Calu3 (cell line): ENCODE results near the gene PRKCA. TPM values are rescaled to one million over a fixed set of nuclear protein-coding genes. Genes with fewer than 3 reads are reported as not detected.

ENCODE experiments used
- BruUV-seq: library from RNA; stranded (reverse); fragments of 400-500 nt; replicated peaks from 2 replicates; lab custom pipeline; 2021; lab: Mats Ljungman, UMichigan
- CTCF ChIA-PET: fragments of 300-600 bp; sonication (Branson Sonifier 250); formaldehyde crosslinking; loops from one replicate; lab custom pipeline; 2022; ENCODE audit warnings: antibody characterized with exemption; lab: Charles Lee
- DNase-seq: peaks from one replicate; pipeline ENCODE4 v3.0.0; 2022
- H3K27ac Mint-ChIP-seq: one replicate; pipeline ENCODE4 v1.8.0; 2022; ENCODE audit warnings: mixed read lengths; ENCODE audit not compliant: unreplicated experiment
- H3K27me3 Mint-ChIP-seq: one replicate; pipeline ENCODE4 v1.8.0; 2022; ENCODE audit warnings: mixed read lengths; ENCODE audit not compliant: unreplicated experiment
- H3K36me3 Mint-ChIP-seq: one replicate; pipeline ENCODE4 v1.8.0; 2022; ENCODE audit warnings: mild to moderate bottlenecking, moderate library complexity, mixed read lengths; ENCODE audit not compliant: insufficient read depth, unreplicated experiment
- H3K4me1 Mint-ChIP-seq: one replicate; pipeline ENCODE4 v1.8.0; 2022; ENCODE audit warnings: mild to moderate bottlenecking, low read depth, mixed read lengths; ENCODE audit not compliant: unreplicated experiment
- H3K4me3 Mint-ChIP-seq: one replicate; pipeline ENCODE4 v1.8.0; 2022; ENCODE audit warnings: mild to moderate bottlenecking, low read depth, moderate library complexity, mixed read lengths; ENCODE audit not compliant: unreplicated experiment
- H3K9me3 Mint-ChIP-seq: one replicate; pipeline ENCODE4 v1.8.0; 2022; ENCODE audit warnings: low read depth, mixed read lengths; ENCODE audit not compliant: unreplicated experiment
- intact Hi-C: fragments of 100-400 bp; cut with micrococcal nuclease; formaldehyde crosslinking; loops from one replicate; pipeline ENCODE4 v1.10.0; 2022; ENCODE audit not compliant: unreplicated experiment
- total RNA-seq: library from RNA; stranded (reverse); gene quantifications from 2 replicates; pipeline ENCODE4 v1.2.3, GENCODE V29; 2022
- TF ChIP-seq, protein P1 (sequence below): fragments of 200-600 bp; IDR thresholded peaks from one replicate; pipeline ENCODE4 v1.8.0; 2022; ENCODE audit warnings: antibody characterized with exemption; ENCODE audit not compliant: unreplicated experiment

Gene PRKCA
- total RNA-seq, 1 experiment from 2014 or later = 126 TPM

- BruUV-seq = no TSS peak
- Mint-ChIP-seq H3K9me3 (peaks cover 3% of the 10 kb centered on the region), H3K27ac (peak overlapping the region; percentile 65), H3K4me1 (peaks cover 63% of the 10 kb centered on the region), H3K27me3 (no peaks in the 10 kb centered on the region), H3K4me3 (peak overlapping the region; percentile 36), H3K36me3 (peaks cover 32% of the 10 kb centered on the region)
- intact Hi-C loops = loop anchor here (1.0 kb wide), 1 partner anchor 40 kb away; no protein-coding TSS in a partner anchor
- CTCF ChIA-PET = interaction anchor here (0.6 to 1.2 kb wide), 14 partner anchors 12 to 283 kb away, joined by 3 to 11 read pairs (median 4); no protein-coding TSS in a partner anchor
- TF ChIP-seq, protein P1, sequence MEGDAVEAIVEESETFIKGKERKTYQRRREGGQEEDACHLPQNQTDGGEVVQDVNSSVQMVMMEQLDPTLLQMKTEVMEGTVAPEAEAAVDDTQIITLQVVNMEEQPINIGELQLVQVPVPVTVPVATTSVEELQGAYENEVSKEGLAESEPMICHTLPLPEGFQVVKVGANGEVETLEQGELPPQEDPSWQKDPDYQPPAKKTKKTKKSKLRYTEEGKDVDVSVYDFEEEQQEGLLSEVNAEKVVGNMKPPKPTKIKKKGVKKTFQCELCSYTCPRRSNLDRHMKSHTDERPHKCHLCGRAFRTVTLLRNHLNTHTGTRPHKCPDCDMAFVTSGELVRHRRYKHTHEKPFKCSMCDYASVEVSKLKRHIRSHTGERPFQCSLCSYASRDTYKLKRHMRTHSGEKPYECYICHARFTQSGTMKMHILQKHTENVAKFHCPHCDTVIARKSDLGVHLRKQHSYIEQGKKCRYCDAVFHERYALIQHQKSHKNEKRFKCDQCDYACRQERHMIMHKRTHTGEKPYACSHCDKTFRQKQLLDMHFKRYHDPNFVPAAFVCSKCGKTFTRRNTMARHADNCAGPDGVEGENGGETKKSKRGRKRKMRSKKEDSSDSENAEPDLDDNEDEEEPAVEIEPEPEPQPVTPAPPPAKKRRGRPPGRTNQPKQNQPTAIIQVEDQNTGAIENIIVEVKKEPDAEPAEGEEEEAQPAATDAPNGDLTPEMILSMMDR = no peak
- DNase-seq = peak; percentile 51
Observed at GRCh38 chr17:66415366-66416206, 113.2 kb downstream of the PRKCA start.

- Mint-ChIP-seq H3K9me3 (peaks cover 3% of the 10 kb centered on the region), H3K4me3 (peak overlapping the region; percentile 36), H3K4me1 (peaks cover 71% of the 10 kb centered on the region), H3K27ac (peak overlapping the region; percentile 65), H3K36me3 (peaks cover 27% of the 10 kb centered on the region), H3K27me3 (no peaks in the 10 kb centered on the region)
- CTCF ChIA-PET = interaction anchor here (1.2 kb wide), 1 partner anchor 257 kb away, joined by 4 read pairs; no protein-coding TSS in a partner anchor
- BruUV-seq = no TSS peak
- DNase-seq = no peak
- intact Hi-C loops = no loop called here
- TF ChIP-seq, protein P1 = no peak
Observed at GRCh38 chr17:66416207-66416940, 114.0 kb downstream of the PRKCA start.

DNA sequence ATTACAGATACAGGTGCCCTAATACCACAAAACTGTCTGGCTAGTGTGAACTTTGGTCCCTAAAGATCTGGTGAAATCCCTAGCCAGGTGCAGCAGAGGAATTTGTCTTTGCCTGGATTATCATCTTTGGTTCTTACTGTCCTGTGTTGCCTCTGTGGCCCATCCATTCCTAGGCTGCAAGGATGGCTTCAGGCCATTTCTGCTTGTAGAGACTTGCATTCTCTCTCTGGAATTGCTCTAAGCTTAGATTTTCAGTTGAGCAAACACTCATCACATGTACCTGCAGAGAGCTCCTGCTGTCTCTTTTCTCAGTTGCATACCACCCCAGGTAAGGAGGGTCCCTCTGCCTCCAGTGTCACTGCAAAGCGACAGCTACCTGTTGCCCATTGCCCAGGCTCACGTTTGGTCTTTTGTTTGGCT is 114.9 kb downstream of the PRKCA start:
- H3K27ac Mint-ChIP-seq = no peak overlapping the region
- no peak for DNase-seq
- BruUV-seq = no TSS peak
- CTCF ChIA-PET = no interaction called here
- no peak overlapping the region for H3K4me3 Mint-ChIP-seq
- H3K36me3 Mint-ChIP-seq = peaks cover 32% of the 10 kb centered on the region
- peaks cover 3% of the 10 kb centered on the region for H3K9me3 Mint-ChIP-seq
- TF ChIP-seq, protein P1 = no peak
- no peaks in the 10 kb centered on the region for H3K27me3 Mint-ChIP-seq
- H3K4me1 Mint-ChIP-seq = peaks cover 80% of the 10 kb centered on the region
- intact Hi-C loops = no loop called here

- peak; percentile 23 for DNase-seq
- TF ChIP-seq, protein P1 = no peak
- Mint-ChIP-seq H3K9me3 (no peaks in the 10 kb centered on the region), H3K36me3 (peaks cover 26% of the 10 kb centered on the region), H3K4me3 (peak overlapping the region; percentile 54), H3K27me3 (no peaks in the 10 kb centered on the region), H3K27ac (peak overlapping the region; percentile 89), H3K4me1 (peaks cover 70% of the 10 kb centered on the region)
- CTCF ChIA-PET = interaction anchor here (0.7 to 1.0 kb wide), 2 partner anchors 13 to 24 kb away, joined by 5 read pairs; no protein-coding TSS in a partner anchor
- no TSS peak for BruUV-seq
- intact Hi-C loops = no loop called here
Observed at GRCh38 chr17:66420961-66421371, 118.6 kb downstream of the PRKCA start.
